DMS153 treated with DMSO at 0.1 percent for 48 hours (cell line): ENCODE results near the gene ST3GAL3.

ENCODE experiments used
- DNase-seq: peaks from one replicate; lab custom pipeline; 2025; ENCODE audit not compliant: unreplicated experiment; lab: John Stamatoyannopoulos, UW

The ST3GAL3 gene

DNA sequence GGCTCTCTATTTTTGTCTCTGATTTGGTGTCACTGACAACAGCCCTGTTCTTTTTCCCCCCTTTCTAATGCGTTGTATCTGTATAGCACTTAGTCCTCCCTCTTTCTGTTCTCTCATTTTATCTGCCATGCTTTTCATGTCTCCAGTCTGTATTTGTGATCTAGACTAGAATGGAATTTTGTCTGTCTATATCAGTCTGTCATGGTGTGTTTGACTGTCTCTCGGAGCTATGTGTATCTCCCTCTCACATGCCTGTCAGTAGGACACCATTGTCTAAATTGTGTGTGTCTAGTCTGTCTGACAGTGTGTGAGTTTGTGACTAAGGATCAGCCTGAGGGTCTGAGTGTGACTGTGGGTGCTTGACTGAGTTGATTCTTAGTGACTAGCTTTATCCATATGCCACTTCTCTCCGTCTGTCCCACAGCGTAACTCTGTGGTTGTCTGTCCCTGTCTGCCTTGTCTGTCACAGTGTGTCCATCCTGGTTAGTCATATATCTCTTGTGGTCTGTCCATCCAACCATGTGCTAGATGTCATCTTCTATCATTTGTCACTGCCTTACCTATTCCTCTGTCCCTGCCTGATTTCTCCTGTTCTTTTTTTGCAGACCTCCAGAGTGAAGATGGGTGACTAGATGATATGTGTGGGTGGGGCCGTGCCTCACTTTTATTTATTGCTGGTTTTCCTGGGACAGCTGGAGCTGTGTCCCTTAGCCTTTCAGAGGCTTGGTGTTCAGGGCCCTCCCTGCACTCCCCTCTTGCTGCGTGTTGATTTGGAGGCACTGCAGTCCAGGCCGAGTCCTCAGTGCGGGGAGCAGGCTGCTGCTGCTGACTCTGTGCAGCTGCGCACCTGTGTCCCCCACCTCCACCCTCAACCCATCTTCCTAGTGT is 270.3 kb downstream of the ST3GAL3 start:
- DNase-seq, result no peak

DNA sequence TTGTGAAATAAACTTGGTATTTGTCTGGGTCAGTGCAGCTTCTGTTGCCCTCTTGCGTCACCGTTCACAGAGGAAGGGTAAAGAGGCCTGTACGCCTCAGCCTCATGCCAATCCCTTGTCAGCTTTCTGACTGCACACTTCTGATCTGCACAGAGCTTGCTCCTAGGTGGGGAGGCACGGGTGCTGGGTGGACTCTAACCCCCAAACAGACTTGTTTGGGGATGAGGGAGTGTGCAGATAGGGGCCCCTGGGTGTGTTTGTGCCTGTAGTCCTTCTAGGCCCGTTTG is 270.9 kb downstream of the ST3GAL3 start:
- DNase-seq, result no peak

DNA sequence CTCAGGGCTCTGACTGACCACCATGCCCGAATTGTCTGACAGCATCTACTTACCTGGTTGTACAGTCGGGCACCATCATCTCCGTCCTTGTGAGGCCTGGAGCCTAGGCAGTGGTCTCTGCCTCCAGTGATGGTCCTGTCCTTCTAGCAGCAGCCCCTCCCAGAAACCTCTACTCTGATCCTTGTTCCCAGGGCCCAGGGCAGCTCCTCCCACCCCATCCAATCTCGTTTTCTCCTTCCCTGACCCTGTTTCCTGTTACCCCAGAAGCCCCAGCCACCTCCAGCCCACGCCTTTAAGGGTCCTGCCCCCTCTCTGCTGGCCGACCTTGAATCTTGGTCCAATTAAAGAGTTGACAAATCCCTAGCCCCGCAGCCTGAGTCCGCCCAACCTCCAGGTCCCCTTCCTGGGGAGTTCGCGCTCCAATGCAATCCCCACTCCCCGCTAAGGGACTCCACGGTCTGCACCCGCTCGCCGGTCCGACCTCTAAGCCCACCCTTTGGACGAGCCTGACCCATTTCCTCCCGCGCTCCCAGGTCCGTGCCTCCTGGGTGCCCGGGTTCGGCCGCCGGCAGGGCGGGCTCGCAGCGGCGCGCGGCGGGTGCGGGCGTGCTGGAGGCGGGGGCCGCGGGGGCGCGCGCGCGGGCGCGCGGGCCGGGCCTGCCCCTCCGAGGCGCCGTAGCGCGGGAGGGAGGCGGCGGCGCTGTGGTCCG is 271.4 kb downstream of the ST3GAL3 start, which contains the start of gene B4GALT2:
Gene B4GALT2 (plus strand): TSS at position 660 of the 710 bp plus-strand sequence. CDS start 1,951 bp downstream, outside the sequence.
- peak; percentile 19 for DNase-seq

DNA sequence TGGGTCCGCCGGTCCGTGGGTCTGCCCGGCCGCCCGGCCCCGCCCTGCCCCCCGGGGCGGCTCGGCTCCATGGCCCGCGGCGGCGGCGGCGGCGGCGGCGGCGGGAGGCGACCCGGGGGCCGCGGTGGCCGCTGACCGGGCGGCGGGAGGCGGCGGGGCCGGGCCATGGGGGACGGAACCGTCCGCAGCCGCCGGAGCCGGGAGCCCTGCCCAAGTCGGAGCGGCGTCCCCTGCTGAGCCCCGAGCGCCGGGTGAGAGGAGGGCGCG is 271.9 kb downstream of the ST3GAL3 start:
- DNase-seq, result no peak

DNA sequence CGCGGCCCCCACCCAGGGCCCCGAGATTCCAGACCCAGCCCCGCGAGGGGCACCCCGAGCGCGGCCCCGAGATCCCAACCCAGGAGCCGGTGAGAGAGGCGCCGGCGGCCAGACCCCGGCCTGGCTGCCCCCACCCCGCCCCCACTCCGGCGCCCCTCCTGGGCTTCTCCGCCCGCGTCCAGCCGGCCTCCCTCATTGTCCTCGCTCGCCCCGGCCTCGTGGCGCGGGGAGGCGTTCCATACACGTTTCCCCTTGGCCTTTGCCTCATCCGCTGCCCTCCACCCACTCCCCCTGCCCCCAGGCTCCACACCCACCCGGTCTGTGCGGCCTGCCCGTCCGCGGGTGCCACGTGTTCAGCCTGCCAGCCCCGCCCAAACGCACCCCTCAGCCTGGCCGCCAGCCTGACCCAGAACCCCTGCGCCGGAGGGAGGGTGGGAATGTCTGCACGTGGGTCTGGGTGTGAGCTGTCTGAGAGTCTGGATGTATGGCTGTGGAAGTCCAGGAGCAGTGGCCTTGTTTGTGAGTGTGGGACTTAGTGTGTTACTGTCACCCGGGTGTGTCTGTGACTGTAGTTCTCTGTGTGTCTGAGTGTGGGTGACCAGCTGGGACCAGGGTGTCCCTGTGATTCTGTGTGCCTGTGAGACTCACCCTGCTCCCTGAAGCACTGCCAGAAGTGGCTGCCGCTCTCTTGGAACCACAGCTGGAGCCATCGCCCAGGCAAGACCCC is 272.4 kb downstream of the ST3GAL3 start:
- no peak for DNase-seq

DNA sequence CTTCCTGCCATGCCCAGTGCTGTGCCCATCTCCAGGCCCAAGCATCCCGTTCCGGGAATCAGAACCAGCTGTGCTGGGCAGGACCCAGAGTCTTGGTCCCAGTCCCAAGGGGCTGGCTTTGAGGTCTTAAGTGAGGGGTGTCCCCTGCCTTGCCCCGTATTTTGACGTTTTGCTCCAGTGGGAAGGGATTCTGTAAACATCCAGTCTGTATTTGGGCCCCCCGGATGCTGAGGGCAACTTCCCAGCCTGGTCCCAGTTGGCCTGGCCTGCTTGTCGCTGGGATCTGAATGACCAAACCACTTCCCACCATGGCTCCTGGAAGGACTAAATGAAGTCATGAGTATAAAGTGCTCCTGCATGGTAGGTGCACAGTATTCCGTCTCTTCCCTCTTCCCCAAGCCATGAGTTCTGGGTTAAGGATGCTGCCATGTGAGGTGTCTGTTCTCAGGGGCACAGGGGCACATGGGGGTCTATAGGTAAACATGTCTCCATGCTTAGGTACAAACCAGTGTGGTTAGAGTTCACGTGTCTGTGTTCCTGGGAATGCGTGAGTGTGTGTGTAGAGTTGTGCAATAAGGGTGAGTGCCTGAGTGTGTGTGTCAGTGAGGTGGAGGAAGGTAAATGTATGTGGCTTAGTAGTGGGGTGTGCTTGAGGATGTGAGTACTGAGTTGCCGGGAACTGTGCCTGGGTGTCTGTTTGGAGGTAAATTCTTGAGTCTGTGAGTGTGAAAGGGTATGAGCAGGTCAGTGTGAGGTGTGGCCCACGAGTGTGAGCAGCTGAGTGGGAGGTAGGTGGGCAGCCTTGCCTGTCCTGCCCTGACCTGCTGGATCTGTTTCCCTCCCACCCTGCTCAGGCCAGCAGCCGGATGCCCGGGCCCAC is 273.2 kb downstream of the ST3GAL3 start:
- no peak for DNase-seq
